Measurements from ENCODE around the gene NALCN. TPM values are rescaled to one million over a fixed set of nuclear protein-coding genes. Genes with fewer than 3 reads are reported as not detected.

Gene NALCN
- total RNA-seq, 4 donors from 2014 or later, result 0.47 to 0.57 TPM; not detected in 2

GRCh38 chr13:101298517-101298916 is 117.8 kb downstream of the NALCN start:
- Histone ChIP-seq H3K9me3 (no peaks in the 10 kb centered on the region), H3K4me3 (no peak overlapping the region), H3K27me3 (no peaks in the 10 kb centered on the region), H3K36me3 (no peaks in the 10 kb centered on the region), H3K27ac (no peak overlapping the region), H3K4me1 (no peaks in the 10 kb centered on the region)
- no peak for DNase-seq
- intact Hi-C loops (cut with DNase I), result no loop called here
- TF ChIP-seq POLR2A (IDR thresholded peaks at IDR 0.05) (no peak), CTCF (IDR thresholded peaks at IDR 0.05) (no peak)
- 86 to 92% methylated on average over 2 to 4 of the region's 4 CpGs for WGBS, 2 donors

GRCh38 chr13:101297794-101298193 is 118.5 kb downstream of the NALCN start:
- Histone ChIP-seq H3K4me1 (no peaks in the 10 kb centered on the region), H3K27me3 (no peaks in the 10 kb centered on the region), H3K4me3 (no peak overlapping the region), H3K9me3 (no peaks in the 10 kb centered on the region), H3K27ac (no peak overlapping the region), H3K36me3 (no peaks in the 10 kb centered on the region)
- intact Hi-C loops (cut with DNase I), result no loop called here
- TF ChIP-seq CTCF (IDR thresholded peaks at IDR 0.05), result no peak
- no peak for TF ChIP-seq POLR2A (IDR thresholded peaks at IDR 0.05)
- 75 to 88% methylated on average over 1 of the region's 1 CpG for WGBS, 2 donors
- no peak for DNase-seq

GRCh38 chr13:101292711-101293110 is 123.6 kb downstream of the NALCN start:
- H3K4me3 ChIP-seq, result no peak overlapping the region
- H3K9me3 ChIP-seq, result no peaks in the 10 kb centered on the region
- no peaks in the 10 kb centered on the region for H3K4me1 ChIP-seq
- H3K27me3 ChIP-seq, result no peaks in the 10 kb centered on the region
- no peaks in the 10 kb centered on the region for H3K36me3 ChIP-seq
- no peak for DNase-seq
- TF ChIP-seq CTCF (IDR thresholded peaks at IDR 0.05) (no peak), POLR2A (IDR thresholded peaks at IDR 0.05) (no peak)
- no peak overlapping the region for H3K27ac ChIP-seq
- intact Hi-C loops (cut with DNase I), result no loop called here
- WGBS, 2 donors, result 73 to 88% methylated on average over 1 of the region's 1 CpG

DNA sequence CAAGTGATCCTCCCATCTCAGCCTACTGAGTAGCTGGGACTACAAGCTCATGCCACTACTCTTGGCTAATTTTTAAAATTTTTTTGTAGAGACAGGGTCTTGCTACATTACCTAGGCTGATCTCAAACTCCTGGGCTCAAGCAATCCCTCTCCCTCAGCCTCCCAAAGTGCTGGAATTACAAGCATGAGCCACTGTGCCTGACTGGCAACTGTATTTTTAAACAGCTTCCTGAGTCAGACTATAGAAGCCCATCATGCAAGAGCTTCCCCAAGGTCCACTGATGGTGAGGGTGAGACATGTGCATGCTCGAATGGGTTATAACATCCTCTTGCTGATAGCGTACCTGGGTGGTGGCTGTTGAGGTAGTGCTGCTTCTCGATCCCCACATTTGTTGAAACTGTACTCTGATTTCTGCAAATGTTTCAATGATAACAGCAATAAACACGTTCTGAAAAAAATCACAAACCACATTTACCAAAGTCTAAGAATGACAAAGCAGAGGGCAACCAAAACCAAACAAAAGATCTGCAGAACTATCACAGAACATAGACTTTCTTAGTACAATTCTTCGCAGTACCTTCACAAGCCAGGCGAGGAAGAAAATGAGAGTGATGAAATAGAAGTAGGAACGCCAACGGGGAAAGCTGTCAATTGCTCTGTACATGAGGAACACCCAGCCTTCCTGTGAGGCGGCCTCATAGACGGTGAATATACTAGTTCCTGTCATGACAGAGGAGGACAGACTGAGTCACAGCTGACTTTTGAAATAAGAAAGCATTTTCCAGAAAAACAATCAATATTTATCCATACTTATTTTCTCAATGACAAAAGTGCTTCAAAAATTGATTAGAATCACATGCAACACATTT is 124.4 kb downstream of the NALCN start:
- Histone ChIP-seq H3K4me3 (no peak overlapping the region), H3K4me1 (no peaks in the 10 kb centered on the region), H3K27ac (no peak overlapping the region), H3K9me3 (no peaks in the 10 kb centered on the region), H3K36me3 (no peaks in the 10 kb centered on the region), H3K27me3 (no peaks in the 10 kb centered on the region)
- no peak for DNase-seq
- TF ChIP-seq POLR2A (IDR thresholded peaks at IDR 0.05), result no peak
- no peak for TF ChIP-seq CTCF (IDR thresholded peaks at IDR 0.05)
- intact Hi-C loops (cut with DNase I), result no loop called here
- WGBS, 2 donors, result 67 to 77% methylated on average over 10 of the region's 10 CpGs

GRCh38 chr13:101291206-101291605 is 125.1 kb downstream of the NALCN start:
- intact Hi-C loops (cut with DNase I), result no loop called here
- no peaks in the 10 kb centered on the region for H3K36me3 ChIP-seq
- H3K4me3 ChIP-seq, result no peak overlapping the region
- TF ChIP-seq POLR2A (IDR thresholded peaks at IDR 0.05) (no peak), CTCF (IDR thresholded peaks at IDR 0.05) (no peak)
- DNase-seq, result no peak
- H3K9me3 ChIP-seq, result no peaks in the 10 kb centered on the region
- H3K4me1 ChIP-seq, result no peaks in the 10 kb centered on the region
- no peak overlapping the region for H3K27ac ChIP-seq
- WGBS, 2 donors, result 59 to 70% methylated on average over 2 of the region's 2 CpGs
- no peaks in the 10 kb centered on the region for H3K27me3 ChIP-seq

All from esophagus squamous epithelium (tissue), 5 donors.